Spleen (tissue), 7 donors: ENCODE results near the gene LPCAT1.

ENCODE experiments used
- CTCF ChIP-seq, 11 experiments: fragments of 200-600 bp in 7 of 11; fragments of 450-650 bp in 4 of 11; sonication (generic) in 4 of 11; IDR thresholded peaks in 8 of 11; conservative IDR thresholded peaks in 3 of 11; 1 replicate in 7 of 11; 2 replicates in 4 of 11; pipeline versions ENCODE4 v1.4.0 to v1.8.0; 2016 to 2021; ENCODE audit warnings: antibody characterized with exemption in 11 of 11, inconsistent platforms in 4 of 11, mild to moderate bottlenecking in 1 of 11
- POLR2A ChIP-seq, 3 donors: fragments of 450-650 bp; IDR thresholded peaks; one replicate each; pipeline ENCODE4 v1.5.1; 2017; ENCODE audit warnings: antibody characterized with exemption in 3 of 3, mild to moderate bottlenecking in 1 of 3
- POLR2AphosphoS5 ChIP-seq, 3 donors: sonication (generic); formaldehyde crosslinking; IDR thresholded peaks; one replicate each; pipeline ENCODE4 v1.5.1; 2017; ENCODE audit warnings: antibody characterized with exemption in 3 of 3
- donor health status: DM: no; HTN: no; CAD: no; lungs with moderate emphysema.
- donor health status: DM: no; HTN: no; CAD: no.
- donor health status: DM: no; HTN: no; CAD: no.

GRCh38 chr5:1465117-1465516 lies 58.6 kb downstream of the LPCAT1 start:
- TF ChIP-seq CTCF (IDR thresholded peaks at IDR 0.05 in 8 of 11, conservative IDR thresholded peaks at IDR 0.05 in 3 of 11) (no peak), POLR2A (IDR thresholded peaks at IDR 0.05) (no peak), POLR2AphosphoS5 (IDR thresholded peaks at IDR 0.05) (no peak)
